Fibroblast of mammary gland (primary cell): ENCODE data around the gene DOCK1.

ENCODE experiments used
- DNase-seq: peaks from one replicate; pipeline ENCODE4 v3.0.0-alpha.2; 2010; ENCODE audit warnings: low read depth
- H3K4me3 ChIP-seq: 2 replicates; pipeline ENCODE4 v1.5.1; 2011; ENCODE audit warnings: low read depth, mild to moderate bottlenecking, low read length, moderate library complexity; ENCODE audit not compliant: control insufficient read depth
- TF ChIP-seq, protein P1 (sequence below): conservative IDR thresholded peaks from 2 replicates; pipeline ENCODE4 v1.5.1; 2011; ENCODE audit warnings: low read depth, low read length, inconsistent platforms; ENCODE audit not compliant: control insufficient read depth, insufficient read depth

DOCK1 gene

DNA sequence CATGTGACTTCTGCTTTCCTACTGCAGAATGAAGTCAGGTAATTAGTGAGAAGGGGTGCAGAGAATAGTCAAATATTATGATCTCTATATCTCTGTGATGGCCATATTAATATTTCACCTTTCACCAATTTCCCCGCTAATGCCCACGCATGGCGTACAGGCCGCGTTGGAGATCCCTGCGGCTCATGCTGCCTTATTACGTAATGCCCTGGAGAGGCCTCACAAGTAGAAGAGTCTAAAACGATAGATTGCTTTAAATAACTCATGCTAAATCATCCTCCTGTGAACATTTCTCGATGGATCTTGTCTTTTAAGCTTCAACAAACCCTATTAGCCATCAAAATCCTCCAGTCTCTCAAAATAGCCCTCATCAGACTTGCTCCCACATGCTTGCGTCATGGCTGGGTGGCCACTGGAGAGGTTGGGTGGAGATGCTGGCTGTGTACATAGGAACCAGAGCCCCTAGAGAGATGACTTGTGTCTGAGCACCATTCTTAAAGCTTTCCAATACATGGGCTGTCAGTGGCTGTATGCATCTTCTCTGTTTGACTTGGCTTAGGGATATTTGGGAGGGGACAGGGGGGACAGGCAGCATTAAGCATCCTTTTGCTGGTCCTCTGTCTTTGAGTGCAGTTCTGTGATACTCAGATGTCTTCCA is 370.7 kb downstream of the DOCK1 start:
- peak; percentile 24 for DNase-seq
- TF ChIP-seq, protein P1, sequence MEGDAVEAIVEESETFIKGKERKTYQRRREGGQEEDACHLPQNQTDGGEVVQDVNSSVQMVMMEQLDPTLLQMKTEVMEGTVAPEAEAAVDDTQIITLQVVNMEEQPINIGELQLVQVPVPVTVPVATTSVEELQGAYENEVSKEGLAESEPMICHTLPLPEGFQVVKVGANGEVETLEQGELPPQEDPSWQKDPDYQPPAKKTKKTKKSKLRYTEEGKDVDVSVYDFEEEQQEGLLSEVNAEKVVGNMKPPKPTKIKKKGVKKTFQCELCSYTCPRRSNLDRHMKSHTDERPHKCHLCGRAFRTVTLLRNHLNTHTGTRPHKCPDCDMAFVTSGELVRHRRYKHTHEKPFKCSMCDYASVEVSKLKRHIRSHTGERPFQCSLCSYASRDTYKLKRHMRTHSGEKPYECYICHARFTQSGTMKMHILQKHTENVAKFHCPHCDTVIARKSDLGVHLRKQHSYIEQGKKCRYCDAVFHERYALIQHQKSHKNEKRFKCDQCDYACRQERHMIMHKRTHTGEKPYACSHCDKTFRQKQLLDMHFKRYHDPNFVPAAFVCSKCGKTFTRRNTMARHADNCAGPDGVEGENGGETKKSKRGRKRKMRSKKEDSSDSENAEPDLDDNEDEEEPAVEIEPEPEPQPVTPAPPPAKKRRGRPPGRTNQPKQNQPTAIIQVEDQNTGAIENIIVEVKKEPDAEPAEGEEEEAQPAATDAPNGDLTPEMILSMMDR, result no peak
- no peak overlapping the region for H3K4me3 ChIP-seq

DNA sequence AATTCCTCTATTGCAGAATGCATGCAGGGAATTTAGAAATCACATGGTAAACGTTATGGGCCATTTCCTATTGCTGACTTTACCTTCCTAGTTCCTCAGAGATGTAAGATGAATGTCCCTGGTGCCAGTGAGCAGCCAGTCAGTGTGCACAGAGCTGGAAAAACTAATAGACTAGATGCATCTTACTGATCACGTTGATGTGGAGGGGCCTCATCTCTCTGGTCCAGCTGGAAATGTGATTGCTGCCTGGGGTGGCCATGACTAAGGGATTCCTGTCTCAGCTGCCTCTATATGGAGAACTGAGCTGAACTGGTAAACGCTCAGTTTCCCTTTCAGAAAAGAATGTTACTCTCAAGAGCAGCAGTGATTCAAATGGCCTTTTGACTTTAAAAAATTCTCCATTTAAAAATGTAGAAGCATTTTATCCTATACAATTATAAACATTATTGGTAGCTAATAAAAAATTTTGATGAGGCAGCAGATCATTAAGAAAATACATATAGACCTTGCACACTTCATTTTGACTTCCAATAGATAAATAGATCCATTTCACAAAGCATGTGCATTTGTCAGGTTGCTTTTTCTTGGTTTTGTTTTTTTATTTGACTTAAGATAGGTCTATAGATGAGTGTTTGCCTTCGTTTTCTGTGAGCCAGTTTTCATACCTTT is 371.7 kb downstream of the DOCK1 start:
- H3K4me3 ChIP-seq, result no peak overlapping the region
- TF ChIP-seq, protein P1, result no peak
- DNase-seq, result no peak

DNA sequence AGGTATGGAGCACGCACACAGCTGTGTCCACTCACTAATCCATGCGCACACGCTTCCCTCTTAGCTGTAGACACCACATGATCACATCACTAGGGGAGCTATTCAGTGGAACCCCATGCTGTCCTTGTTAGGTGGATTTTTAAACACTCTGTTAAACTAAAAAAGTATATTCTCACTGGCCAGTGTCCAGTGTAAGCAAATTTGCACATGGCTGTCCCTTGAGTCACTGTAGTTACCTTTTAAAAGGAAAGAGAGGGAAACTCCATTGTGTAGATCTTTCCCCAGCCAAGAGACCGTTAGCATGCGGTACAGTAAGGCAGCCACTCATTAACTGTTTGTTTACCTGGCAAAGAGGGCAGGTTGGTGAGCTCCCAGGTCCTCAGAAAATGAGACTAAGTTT is 372.8 kb downstream of the DOCK1 start:
- no peak for DNase-seq
- H3K4me3 ChIP-seq, result no peak overlapping the region
- TF ChIP-seq, protein P1, result no peak

DNA sequence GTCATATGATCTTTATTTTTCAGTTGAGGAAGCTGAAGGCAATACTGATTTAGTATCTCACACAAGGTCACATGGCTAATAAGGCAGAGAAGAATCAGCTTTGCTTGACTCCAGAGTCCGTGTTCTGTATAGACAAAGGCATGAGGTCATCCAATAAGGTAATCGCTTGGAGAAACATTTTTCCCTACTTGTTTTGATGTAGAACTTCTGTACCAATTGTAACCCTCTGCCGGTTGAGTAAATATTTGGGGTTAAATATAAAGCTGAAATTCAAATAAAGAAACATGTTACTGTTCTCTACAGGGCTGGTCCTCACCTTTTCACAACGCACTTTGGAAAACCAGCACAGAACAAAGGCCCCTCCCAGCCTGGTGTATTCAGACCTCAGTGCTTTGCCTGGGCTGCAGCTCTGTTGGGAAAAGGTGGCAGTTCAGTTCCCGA is 374.1 kb downstream of the DOCK1 start:
- no peak overlapping the region for H3K4me3 ChIP-seq
- TF ChIP-seq, protein P1, result no peak
- DNase-seq, result no peak

DNA sequence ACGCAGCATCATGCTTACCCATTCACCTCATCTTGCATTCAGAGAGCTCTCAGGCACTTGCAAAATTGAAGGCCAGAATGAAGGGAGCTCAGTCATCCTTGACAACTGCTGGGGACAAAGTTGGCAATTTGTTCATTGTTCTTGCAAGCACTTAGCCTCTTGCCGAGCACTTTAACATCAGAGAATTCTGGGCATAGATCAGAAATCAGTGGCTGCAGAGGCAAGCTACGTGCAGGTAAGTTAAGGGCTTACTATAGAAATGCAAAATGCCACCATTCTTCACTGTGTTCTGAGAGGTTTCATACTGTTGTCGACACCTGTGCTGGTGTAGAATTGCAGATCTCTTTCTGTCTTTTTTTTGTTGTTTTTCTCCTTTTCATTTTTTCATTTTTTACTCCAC is 375.2 kb downstream of the DOCK1 start:
- DNase-seq, result no peak
- H3K4me3 ChIP-seq, result no peak overlapping the region
- TF ChIP-seq, protein P1, result no peak

DNA sequence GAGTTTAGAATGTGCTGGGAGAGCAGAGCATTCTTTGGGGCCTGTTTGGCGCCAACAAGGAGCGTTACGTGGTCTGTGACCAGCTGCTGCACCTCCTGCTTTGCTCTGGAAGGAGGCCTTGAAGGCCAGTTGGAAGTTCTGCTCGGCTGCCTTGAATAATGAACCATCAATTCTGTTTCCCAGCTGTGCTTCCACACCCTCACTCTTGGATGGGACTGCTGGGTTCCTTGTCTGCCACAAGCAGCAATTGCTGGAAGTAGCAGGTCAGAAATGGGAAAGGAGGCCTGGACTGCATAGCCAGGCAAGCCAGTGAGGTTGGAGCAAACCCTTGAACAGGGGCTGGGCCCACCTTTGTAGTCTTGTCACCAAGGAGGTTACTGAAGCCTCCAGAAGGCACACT is 377.8 kb downstream of the DOCK1 start:
- DNase-seq, result no peak
- TF ChIP-seq, protein P1, result no peak
- H3K4me3 ChIP-seq, result no peak overlapping the region
